GM18511 (cell line): ENCODE results near the gene DLX6.

Experiments
- ATAC-seq: cut with Tn5 transposase; IDR thresholded peaks from one replicate; pipeline ENCODE4 v1.9.1; 2021; ENCODE audit warnings: mild to moderate bottlenecking, moderate library complexity; ENCODE audit not compliant: unreplicated experiment

Gene DLX6

DNA sequence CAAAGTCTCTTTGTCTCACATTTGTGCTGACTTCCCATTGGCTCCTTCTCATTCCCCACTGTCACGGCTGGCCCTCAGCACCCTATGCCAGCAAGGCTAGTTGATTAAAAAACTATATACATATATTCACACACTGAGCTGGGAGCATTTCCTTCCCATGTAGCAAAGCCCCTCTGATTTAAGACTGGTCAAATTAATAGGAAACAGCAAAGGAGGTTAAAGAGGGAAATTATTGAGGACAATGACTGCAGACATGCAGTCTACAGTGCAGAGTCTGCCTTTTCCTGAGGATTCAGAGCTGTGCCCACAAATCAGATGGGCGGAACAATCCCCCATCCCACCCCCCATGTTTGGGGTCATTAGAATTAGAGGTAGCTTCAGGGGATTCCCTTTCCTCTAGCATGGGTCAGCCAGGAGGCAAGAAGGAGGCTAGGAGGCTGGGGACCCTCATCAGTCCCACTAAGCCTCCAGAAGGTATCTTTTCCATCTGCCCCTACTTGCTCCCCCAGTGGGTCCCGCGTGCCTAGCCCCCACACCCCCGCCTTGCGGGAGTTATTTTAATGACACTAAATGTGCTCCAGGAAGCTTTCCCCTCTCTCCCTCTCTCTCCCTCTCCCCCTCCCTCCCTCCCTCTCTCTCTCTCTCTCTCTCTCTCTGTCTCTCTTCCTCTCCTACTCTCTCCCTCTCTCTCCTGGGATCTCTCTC is 9.8 kb upstream of the DLX6 start:
- no peak for ATAC-seq

DNA sequence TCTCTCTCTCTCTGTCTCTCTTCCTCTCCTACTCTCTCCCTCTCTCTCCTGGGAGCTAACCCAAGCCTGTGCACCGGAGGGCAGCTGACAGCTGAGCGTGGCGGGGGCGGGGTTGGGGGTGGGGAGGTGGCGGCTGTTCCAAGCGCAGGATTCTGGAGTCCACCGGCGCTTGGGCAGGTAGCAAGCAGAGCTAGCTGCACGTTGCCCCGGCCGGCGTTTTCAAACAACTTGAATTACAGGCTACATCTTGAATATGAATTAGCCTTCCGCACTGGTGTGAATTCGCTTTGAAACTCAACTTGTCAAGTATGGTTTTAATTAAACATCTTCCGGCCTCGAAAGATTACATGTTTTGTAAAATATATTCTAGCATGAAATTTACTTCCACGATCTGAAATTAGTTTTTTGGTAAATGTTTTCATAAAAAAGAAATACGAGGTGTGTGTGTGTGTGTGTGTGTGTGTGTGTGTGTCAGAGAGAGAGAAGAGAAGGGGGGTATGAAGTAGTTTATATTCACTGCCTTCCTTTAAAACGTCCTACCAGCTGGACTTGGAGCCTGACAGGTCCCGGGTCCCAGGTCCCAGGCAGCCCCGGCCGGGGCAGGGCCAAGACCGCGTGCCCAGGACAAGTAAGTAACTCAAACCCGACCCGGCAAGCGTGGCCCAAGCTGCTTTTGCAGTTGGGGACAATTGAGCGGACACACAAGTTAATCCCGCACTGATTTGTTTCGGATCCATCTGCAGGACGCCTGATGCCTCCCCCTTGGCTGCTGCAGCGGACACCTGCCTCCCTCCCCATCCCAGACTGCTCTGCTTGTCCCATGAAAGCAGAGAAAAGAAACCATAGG is 9.0 kb upstream of the DLX6 start:
- ATAC-seq, result no peak

DNA sequence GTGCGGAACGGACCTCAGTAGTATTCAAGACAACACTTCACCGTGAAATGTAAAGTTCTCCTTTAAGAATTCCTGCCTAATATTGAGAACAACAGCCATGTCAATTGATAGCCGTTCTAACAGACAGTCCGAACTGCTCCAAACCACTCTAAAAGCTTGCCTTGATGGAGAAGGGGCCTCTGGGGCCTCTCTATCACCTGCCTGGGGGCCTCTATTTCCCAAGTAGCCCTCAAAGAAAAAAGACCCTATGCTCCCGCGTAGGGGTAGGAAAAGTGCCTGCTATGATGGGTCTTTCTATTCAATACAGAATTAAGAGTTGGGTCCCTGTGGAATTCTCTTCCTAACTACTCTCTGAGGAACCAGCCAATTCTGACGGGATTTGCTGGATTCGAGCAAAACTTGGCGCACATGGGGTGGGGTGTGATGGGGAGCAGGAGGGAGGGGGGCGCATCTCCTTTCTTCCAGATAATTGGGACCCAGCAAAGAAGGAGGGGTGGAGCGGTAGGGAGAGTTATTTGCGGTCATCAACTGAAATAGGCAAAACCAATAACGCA is 8.3 kb upstream of the DLX6 start:
- ATAC-seq, result no peak

DNA sequence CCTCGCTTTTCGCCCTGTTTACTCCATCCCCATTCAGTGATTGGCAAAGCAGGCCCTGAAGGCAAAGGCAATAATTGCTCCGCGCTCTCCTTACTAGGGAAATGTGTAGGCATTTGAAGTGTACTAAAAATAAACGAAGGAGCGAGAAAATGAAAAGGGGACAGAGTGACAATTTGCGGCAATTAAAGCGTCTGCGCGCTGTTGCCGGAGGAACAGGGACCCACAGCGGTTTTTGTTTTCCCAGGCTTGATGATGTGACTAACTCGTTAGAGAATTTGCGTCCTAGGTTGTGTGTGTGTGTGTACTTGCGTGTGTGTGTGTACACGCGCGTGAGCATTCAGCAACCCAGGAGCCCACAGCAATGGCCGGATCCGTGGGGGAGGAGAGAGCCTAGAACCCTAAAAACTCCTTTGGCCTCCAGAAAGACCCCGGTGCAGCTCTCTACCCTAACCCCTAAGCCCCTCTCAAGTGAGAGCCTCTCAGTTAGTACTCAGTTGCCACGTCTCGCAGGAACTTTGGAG is 7.8 kb upstream of the DLX6 start:
- no peak for ATAC-seq

DNA sequence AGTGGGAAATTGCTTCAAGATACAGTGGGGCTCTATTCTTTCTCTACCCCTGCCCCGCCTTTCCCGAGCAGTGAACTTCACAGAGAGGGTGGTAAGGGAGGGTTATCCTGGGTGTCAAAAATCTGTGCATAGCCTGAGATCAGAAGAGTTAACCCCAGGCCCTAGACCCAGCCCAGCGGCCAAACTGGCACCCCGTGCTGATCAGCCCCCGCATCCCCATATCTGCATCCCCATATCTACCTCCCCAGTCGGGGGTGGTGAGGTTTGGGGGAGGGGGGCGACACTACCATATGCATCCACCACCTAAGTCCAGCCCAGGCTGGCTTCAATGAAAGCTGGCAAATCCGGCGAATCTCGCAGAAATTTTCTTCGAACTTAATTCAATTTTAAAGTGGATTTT is 7.0 kb upstream of the DLX6 start:
- ATAC-seq, result no peak

DNA sequence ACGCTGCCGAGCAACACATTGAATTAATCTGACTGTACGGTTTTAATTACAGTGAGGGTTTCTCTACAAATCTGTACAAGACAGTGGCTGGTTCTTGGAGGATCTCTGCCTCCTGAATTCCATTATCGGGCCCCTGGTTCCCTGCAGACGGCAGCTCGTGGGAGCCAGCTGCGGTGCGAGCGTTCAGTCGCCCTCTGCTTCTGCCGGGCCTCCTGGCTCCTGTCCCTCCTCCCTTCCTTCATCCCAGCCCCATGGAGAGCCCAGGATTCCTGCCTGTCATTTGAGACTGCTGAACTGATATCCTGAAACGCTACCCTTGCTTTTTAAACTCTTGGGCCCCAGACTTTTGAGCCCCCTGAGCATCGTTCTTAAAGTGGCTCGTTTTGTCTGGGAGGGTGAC is 6.6 kb upstream of the DLX6 start:
- ATAC-seq, result no peak

DNA sequence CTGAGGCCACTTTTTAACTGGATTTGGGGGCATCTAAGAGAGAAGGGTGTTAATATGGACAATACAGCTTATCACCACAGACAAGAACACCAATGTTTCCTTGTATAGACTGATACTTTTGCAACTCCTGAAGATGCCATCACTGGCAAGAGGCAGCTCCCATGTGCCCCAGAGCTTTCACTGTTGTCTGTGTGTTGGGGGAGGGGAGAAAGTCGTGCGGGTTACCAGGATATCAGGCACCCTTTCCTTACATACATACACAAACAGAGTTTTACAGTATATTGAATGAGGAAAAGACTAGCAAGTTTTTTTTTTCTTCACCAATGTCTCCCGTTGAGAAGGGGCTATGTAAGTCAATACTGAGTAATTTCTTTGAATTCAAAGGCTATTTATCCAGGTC is 4.1 kb upstream of the DLX6 start:
- no peak for ATAC-seq

DNA sequence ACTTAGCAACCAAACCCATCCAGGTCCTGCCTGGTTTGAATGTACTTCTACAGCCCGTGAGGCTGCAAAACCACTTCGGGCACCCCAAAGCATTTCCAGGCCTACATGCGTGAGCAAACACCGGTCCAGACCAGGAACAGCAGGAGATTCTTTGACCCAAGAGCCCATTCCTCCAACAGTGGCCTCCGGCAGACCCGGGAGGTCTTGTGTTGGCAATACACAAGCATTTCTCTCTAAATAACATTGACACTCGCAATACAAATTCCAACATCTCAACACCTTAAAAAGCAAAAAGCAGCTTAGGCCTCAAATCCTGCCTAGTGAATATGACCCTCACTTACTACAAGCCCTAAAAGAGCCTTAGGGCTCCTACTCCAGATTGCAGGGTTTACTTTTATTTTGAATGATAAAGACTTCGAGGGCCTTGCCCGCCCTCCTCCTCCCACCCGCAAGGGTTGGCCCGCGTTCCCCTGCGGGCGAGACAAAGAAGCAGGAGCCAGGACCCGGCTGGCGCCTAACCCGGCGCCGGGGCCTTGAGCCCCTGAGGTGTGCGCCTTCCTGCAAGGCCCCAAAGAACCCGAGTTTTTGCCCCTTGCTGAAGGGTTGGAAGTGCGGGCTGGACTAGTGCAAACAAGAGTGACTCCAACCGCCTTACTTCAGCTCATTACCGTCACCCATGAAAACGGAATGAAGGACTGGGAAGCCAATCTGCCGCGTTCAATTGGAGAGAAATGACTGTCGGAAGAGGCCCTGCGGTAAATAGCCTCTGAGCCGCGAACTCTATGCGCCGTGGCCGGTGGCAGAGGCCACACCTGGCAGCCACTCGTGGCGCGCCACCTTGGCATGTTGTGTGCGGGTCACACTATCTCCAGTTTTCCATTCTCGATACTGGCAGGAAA is 3.4 kb upstream of the DLX6 start:
- ATAC-seq, result no peak

DNA sequence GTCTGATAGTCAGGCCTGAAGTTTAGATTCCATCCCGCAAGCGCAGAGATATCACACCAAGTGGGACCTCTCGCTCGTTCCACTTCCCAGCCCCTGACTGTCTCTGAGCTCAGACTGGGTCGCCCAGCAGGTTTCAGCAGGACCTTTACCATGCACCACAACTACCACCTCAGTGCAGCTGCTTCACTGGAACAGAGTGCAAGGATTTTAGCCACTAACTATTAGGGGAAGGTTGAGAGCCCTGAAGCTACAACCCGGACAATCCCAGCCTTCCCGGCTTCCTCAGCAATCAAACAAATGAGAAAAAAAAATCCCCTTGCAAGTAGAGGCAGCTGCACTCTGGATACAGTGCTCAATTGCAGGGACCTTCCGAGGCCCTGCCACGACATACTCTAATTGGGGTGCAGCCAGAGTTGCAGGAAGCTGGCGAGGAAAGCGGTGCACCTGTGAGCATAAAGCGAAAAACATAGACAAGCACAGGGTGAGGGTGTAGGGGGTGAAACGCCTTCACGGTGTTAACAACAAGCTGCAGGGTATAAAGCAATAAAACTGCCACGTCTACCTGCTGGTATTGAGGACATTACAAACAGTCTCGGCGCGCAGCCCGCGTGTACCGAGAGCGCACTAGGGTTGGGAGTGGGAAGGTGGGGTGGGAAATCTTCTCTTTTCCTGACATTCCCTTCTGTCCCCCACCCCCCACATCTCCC is 2.6 kb upstream of the DLX6 start:
- ATAC-seq, result no peak

DNA sequence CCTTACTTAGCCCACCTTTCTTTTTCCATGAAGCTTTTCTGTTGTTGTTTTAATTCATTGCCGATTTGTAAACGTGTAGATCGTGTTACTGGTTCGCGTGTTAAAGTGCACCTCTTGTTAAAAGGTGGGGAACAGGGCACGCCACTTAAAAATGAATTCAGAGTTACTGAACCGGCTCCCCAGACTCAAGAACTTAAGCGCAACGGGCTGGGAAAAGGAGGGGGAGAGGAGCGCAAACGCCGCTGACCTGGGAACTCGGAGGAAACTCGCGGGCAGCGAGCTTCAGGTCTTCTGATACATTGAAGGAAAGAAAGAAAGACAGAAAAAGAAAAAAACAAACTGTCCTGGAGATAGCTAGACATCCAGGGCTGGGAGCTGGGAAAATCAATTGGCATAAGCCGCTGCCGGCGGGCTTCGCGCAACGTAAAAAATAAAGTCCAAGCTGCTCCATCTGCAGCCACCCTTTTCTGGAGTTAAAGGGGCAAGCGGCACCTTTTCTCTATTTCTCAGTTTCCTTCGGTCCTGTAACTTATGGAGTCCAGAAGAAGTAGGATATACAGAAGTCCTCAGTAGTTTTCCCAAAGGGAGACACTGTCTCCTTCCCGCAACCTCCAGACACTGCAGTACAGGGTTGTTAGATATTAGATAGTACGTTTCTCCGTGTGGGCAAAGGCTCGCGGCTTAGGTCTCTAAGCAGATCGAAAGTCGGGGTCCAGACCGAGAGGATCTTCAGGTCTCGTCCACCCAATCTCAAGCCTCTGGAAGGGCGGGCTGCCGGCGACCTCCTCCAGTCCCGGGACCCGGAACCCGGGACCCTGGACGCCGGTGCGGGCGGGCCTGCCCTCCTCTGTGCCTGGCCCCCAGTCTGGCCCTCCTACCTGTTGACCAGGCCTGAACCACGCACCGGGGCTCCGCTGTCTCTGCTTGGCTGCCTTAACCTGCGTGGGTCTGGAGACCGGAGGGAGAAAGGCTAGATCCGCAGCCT is 1.8 kb upstream of the DLX6 start:
- ATAC-seq, result no peak

DNA sequence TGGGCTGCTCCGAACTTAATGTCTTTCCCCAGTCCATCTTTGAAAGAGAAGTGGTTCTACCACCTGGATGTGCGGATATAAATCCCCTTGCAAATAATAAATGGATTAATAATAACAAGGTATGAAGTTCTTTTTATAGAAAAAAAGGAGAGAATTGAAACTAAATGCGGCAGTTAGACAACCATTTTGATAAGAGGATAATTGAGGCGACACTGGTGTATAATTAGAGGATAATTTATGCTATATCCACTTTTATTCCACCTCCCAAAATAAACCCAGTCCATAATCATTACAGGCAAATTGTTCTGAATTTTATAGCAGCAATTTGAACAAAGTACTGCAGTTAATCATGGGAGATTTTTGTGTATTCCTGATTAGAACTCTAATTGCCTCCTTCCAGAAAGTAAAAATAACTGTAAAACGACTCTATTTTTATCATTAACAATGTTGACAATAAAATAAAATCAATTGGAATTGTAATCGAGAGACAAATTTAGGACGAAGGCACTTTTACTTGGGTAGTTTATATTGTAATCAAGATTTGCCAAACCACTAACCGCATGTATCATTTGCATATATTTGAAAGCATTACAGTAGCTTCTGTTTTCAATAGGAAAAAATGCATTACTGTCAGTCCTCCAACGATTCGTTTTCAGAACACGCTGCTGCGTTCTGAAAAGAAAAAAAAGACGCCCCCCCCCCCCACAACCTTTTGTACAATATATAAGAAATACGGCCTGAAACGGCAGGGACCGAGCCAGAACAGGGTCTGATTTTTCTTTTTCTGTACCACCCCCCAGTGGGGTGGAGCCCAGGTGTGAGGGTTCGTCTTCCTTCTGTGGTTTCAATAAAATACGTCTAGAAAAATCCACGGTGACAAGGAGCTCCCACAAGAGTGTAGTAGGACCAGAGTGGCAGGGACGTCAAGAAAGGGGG is 838 bp upstream of the DLX6 start:
- ATAC-seq, result no peak

DNA sequence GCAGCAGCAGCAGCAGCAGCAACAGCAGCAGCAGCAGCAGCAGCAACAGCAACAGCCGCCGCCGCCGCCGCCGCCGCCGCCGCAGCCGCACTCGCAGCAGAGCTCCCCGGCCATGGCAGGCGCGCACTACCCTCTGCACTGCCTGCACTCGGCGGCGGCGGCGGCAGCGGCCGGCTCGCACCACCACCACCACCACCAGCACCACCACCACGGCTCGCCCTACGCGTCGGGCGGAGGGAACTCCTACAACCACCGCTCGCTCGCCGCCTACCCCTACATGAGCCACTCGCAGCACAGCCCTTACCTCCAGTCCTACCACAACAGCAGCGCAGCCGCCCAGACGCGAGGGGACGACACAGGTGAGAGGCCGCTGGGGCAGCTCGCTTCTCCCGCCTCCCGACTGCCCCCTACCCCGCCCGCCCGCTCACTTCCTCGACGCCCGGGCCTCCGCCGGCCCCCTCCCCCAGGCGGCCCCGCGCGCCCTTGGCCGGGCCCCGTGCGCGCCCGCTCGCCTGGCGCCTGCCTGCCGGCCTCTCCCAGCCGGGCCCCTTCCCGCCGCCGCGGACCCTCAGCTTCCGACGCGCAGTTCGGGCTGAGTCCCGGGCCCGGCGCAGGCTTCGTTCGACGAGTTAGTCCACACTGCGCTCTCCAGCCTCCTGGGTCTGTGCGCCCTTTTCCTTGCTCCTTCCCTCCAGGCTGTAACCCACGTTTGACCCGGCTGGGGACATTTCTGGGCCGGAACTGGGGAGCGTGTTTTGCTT is 882 bp downstream of the DLX6 start:
- peak; percentile 77 for ATAC-seq

DNA sequence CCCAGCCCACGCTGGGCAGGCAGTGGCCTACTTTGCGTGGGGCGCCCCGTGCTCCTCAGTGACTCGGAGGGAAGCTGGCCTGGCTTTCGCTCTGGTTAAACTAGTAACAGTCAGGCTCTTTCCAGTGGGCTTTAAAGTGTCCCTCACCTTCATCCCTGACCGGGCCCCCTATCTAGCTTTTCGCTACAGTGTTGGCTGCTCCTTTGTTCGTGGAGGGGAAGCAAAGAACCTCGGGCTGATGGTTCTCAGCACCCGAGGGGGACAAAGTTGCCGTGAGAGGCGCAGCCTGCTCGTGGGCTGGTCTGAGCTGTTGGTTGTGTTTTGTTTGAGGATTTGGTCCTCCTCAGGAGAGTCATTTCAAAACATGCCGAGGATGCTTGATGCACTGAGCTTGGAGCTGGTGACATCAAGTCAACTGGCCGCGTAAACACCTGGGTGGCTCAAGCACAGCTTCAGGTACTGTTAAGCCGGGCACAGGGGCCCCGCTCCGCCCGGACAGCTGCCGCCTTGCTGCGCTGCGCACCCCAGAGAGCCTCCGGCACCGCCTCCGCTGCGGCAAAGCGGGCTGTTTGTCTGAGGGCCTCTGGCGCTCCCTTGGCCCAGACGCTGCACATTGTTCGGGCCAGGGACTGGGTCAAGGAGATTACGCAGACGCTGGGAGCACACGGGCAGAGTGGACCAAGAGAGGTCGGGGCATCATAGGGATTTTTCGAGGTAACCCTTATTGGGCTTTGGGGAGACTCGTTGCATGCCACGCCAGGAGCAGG is 1.6 kb downstream of the DLX6 start:
- ATAC-seq, result no peak

DNA sequence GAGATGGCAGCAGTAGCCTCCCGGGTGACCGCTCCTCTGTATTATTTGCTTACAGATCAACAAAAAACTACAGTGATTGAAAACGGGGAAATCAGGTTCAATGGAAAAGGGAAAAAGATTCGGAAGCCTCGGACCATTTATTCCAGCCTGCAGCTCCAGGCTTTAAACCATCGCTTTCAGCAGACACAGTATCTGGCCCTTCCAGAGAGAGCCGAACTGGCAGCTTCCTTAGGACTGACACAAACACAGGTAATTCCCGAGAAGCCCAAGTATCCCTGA is 2.2 kb downstream of the DLX6 start:
- no peak for ATAC-seq

DNA sequence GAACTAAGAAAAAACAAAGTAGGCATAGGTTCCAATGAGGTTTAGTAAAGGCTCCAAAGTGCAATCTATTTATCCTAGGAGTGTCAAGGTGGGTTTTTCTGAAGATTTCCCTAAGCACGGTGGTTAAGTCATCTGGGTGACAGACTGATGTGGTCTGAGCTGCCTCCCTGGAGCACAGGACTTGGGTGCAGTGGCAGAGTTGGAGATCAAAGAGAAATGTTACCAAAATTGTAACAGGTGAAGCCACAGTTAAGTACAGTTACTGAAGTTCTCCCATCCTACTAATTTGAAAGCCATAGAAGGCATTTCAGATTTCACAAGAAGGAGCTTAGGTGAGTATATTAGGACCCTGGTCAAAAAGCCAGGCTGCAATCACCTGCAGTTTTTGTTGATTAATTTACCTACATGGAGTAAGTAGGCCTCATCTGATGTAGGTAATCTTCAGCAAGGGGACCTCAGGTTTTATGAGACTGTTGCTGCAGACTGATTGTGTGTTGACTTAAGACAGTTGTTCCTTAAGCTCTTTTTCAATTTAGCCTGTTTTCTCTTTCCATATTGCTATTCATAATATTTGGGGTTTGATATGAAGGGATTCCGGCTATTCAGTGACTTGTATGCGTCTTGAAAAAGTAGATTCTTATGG is 3.0 kb downstream of the DLX6 start:
- ATAC-seq, result no peak
